Measurements from ENCODE around the gene IVD.

The IVD gene

DNA sequence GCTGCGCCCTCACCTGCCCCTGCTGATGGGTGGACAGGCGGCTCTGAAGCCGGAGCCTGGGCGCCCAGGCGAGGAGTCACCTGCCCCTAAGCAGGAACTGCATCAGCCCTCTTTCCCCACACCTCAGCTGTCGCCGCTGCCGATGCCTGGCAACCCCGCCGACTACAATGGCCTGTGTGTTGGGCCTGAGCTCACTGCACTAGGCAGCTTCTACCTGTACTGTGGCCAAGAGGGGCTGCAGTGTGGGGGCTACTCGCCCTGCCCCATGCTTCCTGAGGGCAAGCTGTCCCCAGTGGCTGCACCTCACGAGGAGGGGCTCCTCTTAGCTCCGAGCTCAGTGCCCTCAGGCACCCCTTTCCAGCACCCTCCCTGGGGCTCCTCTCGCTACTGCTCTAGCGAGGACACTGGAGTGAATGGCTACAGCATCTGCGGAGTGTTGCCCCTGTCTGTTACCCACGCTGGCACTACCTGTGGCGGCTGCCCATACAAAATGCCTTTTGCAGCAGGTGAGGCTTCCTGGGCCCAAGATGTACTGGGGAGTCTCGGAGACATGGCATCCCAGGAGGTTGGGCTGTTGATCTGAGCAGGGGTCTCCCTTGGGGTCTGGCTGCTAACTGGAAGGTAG is 53.9 kb downstream of the IVD start:
- DNase-seq (ENCODE audit: low read depth) = no peak

DNA sequence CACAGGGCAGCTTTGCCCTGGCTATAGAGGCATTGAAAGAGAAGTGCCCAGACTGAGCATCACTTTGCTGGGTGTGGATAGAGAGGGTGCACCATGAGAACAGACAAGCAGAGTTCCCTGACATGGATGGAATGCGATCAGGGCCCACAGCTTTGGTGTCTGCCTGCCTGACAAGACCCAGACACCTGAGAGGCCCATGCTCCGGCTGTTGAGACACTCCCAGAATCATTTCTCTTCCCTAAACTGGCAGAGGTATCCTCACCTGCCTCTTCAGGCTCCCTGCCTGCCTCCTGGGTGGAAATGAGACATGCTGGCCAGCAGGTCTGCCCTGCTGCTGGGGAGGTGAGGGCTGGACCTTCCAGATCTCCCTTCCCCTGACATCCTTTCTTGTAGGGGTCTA is 54.8 kb downstream of the IVD start:
- DNase-seq (ENCODE audit: low read depth) = no peak

DNA sequence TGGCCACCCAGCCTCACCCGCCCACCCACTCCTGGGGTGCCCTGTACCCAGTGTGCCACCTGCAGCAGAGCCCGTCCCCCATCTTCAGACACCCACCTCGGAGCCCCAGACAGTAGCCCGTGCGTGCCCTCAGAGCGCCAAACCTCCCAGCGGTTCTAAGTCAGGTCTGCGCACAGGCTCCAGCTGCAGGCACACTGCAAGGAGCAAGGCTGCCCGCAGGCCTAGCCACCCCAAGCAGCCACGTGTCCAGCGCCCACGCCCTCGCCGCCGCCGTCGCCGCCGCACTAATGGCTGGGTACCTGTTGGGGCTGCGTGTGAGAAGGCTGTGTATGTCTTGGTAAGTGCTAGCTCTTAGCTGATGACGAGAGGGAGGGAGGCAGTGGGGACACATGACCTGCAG is 56.4 kb downstream of the IVD start:
- DNase-seq (ENCODE audit: low read depth) = no peak

DNA sequence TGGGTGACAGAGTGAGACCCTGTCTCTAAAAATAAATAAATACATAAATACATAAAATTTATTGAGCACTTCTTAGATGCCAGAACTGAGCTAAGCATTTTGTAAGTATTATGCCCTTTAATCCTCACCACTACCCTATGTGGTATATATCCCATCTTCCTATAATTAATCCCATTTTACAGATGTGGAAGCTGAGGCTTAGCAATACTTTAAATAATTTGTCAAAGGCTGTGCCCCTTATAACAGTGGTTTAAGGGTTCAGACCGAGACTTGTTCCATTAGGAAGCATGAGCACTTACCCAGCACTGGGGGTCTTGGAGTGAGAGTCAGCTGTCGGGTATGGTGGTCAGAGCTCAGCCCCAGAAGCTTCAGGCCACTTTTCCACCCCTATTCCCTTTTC is 57.7 kb downstream of the IVD start:
- DNase-seq (ENCODE audit: low read depth) = no peak

DNA sequence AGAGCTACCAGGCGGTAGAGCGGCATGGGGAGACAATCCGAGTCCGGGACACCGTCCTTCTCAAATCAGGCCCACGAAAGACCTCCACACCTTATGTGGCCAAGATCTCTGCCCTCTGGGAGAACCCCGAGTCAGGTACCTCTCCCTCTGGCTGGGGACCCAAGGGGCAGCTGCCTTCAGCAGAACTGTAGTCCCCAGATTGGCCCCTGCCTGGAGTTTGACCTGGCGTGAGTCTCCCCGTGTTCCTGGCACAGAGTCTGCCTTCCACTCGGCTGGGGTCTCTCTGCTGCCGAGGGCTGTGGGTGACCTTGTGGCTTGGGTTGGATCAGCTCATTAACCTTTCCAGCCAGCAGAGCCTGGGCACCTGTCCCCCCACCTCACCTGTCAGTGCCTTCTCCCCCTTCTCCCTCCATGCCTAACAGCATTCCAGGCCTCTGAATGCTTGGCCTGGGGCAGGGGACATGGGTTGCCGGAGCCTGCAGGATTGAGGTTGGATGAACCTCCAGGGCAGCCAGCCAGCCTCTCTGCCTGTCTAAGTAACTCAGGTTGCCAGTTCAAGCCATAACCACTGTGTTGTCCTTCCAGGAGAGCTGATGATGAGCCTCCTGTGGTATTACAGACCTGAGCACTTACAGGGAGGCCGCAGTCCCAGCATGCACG is 58.4 kb downstream of the IVD start:
- no peak for DNase-seq (ENCODE audit: low read depth)

DNA sequence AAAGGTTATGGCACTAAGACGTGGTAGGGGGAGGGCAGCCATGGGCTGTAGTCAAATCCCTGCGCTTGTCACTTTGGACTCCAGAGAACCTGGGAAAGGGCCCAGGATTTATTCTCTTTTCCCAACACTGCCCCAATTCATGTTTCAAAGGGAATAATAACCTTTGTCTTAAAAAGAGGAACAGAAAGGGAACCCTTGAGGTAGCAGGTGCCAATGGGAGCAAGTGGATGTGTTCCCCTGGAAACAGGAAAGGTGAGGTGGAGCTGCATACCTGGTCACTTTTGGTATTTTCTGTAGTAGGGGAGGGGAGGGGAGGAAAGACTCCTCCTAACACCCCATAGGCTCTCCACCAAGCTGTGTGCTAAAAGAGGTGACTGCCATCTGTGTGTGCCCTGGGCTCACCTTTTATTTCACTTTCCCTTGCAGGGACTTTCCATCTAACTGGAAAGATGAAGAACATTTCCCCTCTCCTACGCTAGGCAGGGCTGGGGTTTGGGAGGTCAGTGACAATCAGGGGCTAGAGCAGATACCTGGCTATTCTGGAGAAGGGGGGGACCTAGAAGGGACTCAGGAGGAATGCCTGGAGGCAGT is 59.1 kb downstream of the IVD start:
- DNase-seq (ENCODE audit: low read depth) = no peak

DNA sequence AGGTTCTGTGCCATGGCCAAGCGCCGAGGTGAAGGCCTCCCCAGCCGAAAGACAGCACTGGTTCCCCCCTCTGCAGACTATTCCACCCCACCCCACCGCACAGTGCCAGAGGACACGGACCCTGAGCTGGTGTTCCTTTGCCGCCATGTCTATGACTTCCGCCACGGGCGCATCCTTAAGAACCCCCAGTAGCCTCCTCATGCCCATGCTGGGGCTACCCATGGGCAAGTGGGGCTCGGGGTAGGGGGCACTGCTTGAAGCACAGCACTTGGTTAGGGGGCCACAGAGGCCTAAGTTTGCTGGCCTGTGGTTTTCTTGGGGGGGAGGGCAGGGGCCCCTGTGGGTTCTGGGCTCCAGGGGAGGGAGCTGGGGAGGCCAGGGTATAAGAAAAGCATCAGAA is 60.3 kb downstream of the IVD start:
- no peak for DNase-seq (ENCODE audit: low read depth)

DNA sequence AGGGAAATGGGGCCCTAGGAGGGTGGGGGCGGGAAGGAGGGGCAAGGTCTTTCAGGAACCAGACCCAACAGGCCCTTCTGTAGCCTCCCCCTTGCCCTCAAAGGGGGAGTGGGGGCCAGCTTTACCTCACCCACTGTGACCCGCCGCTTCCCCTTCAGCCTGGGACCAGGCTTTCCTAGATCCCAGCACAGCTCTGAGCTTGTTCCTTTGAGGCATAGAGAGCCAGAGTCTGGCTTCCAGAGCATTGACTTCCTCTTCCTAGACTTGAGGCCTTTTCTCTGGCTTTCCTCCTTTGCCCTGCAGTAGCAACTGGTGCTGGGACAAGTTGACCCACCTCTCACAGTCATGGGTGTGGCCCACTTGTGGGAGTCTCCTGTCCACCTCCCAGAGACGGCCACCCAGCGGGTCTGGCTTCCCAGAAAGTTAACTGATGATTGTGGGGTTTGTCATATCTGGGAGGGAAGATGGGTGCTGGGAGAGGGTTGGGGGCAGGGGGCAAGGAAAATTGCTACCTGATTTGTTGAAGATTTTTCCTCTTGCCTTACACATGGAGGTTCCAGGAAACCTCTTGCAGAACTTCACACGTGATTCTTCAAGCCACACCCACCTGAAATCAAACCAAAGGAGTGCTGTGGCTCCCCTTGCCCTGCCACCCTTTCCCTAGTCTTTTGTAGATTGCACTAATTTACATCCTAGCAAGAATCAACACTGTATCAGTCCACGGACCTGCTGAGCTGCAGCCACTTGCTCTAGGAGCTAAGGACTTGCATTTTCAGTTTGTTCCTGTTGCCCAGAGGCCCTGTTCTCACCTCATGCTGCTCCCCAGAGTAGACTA is 61.0 kb downstream of the IVD start:
- no peak for DNase-seq (ENCODE audit: low read depth)

DNA sequence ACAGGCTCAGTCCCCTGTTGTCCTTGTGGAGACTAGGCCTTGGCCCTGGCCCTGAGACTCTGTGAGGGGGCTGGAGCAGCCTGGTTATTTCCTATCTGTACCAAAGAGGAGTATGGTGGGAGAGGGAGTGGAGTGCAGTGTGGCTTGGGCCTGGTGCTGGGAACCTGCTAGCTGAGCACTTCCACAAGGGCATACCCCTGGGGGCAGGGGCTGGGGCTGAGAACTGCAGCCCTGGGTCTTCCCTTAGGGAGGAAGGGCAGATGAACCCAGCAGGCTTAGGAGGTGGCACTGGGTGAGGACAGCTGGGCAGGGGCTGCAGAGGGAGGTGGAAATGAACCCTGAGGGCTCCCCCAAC is 61.6 kb downstream of the IVD start:
- DNase-seq (ENCODE audit: low read depth) = no peak

DNA sequence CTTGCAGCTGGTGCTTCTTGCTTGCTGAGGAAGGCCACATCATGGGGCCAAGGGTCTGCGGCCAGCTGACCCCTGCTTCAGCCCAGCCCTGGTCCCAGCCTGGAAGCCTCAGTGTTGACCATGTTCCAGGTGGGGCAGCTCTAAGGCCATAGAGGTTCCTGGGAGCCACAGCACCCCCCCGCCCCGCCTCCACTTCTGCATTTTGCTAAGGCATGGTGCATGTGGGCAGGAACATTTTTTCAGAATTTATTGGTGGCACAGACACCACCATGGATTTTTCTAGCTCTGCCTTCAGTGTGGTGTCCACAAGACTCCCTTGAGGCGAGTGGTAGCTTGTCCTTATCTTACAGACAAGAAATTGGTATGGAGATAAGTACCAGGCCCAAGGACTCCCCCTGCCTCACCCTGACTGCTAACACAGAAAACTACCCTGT is 63.3 kb downstream of the IVD start:
- no peak for DNase-seq (ENCODE audit: low read depth)

DNA sequence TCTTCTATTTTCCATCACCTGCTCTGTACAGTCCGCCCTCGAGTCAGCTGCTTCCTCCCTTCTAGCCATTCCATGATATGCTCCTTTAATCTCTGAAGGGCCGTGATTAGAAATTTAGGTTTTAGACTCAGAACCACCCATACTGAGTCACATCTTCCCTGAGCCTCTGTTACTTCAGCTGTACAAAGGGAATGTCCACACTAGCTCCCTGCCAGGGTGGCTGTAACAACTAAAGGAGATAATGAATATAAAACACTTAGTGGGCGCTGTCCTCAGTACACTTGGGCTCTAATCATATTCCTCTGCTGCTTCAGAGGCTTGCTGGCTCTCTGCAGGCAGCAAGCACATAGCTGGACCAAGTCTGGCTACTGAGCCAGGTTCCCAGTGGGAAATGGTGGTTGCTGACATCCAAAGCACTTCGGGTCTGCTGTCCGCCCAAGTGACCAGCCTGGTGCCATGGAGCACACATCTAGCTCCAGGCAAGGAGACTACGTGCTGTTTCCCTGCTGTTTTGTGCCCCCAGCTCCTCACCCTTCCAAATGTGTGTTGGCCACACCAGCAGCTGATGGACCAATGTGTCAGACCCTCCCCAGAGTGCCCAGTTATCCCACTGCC is 64.3 kb downstream of the IVD start:
- DNase-seq (ENCODE audit: low read depth) = no peak

DNA sequence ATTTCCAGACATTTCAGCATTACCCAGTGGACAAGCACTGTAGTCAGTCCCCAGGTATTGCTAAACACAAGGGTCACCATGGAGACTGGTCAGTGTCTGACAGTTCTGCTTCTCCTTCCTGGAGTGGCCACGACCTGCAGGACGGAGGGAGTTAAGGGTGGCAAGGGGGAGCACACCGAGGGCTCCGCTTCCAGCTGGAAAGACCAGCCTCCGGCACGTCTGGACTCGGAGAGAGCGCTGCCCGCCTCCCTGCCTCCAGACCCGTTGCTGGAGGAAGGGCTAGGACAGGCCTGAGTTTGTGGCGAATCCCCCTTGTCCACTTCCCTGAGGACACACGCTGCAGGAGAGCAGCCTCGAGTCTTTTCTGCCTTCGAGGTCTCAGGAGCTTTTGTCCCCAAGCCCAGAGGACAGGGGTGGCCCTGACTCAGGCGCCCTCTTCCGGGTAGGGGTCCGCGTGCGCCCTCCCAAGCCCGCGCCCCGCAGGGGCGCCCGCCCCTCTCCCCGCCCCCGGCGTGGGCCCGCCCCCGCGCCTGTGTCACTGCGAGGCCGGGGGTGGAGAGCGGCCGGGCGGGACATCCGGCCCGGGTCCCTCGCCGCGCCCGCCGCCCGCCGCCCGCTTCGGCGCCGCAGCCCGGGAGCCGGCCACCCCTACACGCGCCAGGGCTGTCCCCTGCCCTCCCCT is 65.0 kb downstream of the IVD start, which contains the start of gene CHST14:
Gene CHST14 (plus strand): TSS at position 562 of the 682 bp plus-strand sequence. CDS start 230 bp downstream, outside the sequence.
- DNase-seq (ENCODE audit: low read depth) = peak; percentile 53

Measured in amniotic epithelial cell (primary cell).